Diencephalon (tissue), 1 donor: ENCODE results near the gene MED31. TPM values are rescaled to one million over a fixed set of nuclear protein-coding genes. Genes with fewer than 3 reads are reported as not detected.

Source experiments
- small RNA-seq: library from RNA; depleted of rRNA; stranded (forward); fragments of <200 nt; gene quantifications from one replicate; pipeline ENCODE3, GENCODE V24; 2014
- total RNA-seq: library from RNA; depleted of rRNA; stranded (reverse); fragments of >200 nt; gene quantifications from one replicate; pipeline ENCODE4 v1.2.3, GENCODE V29; 2014

The MED31 gene
- 13.4 TPM for total RNA-seq

GRCh38 chr17:6651354-6651918, at the start of gene MED31, which contains the start of gene C17orf100:
Gene MED31, minus strand, starts transcription at chr17:6651605. Its CDS starts 77 bp downstream, at chr17:6651528.
Gene C17orf100, plus strand, starts transcription at chr17:6651762. Its CDS starts 152 bp downstream, at chr17:6651914.

GRCh38 chr17:6640536-6641246, 10.7 kb downstream of the MED31 start, which contains the start of the genes KIAA0753 and TXNDC17:
Gene KIAA0753, minus strand, starts transcription at chr17:6640711. Its CDS starts 5,608 bp downstream, at chr17:6635103.
Gene TXNDC17, plus strand, starts transcription at chr17:6641060. Its CDS starts 23 bp downstream, at chr17:6641083.

Small RNA genes lying within 50 kb of the gene (small RNA-seq; reads per million reads assigned to genes)
- gene MIR4520-1: not detected
- gene RNA5SP435: not detected

Other genes starting within 250 kb of the MED31 start
- 0.23 TPM for gene AIPL1, start 216.5 kb downstream of the MED31 start, total RNA-seq
- 7.4 TPM for gene PIMREG, start 207.2 kb downstream of the MED31 start, total RNA-seq
- gene PITPNM3, start 95.0 kb downstream of the MED31 start, total RNA-seq: 25.6 TPM
- 33.7 TPM for gene KIAA0753, start 10.9 kb downstream of the MED31 start, total RNA-seq
- 48.4 TPM for gene TXNDC17, start 10.5 kb downstream of the MED31 start, total RNA-seq
- 5.3 TPM for gene C17orf100, start 157 bp upstream of the MED31 start, total RNA-seq
- gene SLC13A5, start 61.8 kb upstream of the MED31 start, total RNA-seq: 2.3 TPM
- 4.6 TPM for gene XAF1, start 104.4 kb upstream of the MED31 start, total RNA-seq
- not detected for gene FBXO39, start 124.6 kb upstream of the MED31 start, total RNA-seq
- gene TEKT1, start 180.1 kb upstream of the MED31 start, total RNA-seq: 9.5 TPM